RKO (cell line): Measurements from ENCODE around the gene MGAT4B.
A peak's percentile ranks its signal among the peaks of the same experiment; 100 is the strongest.
"Not testable (repeated sequence)": the region's sequence is repeated elsewhere in the genome, so short reads cannot be mapped to it uniquely, and the experiment has no call there.

Experiments
- DNase-seq: peaks from one replicate; pipeline ENCODE4 v3.0.0-alpha.2; 2016; ENCODE audit warnings: low spot score

The MGAT4B gene

DNA sequence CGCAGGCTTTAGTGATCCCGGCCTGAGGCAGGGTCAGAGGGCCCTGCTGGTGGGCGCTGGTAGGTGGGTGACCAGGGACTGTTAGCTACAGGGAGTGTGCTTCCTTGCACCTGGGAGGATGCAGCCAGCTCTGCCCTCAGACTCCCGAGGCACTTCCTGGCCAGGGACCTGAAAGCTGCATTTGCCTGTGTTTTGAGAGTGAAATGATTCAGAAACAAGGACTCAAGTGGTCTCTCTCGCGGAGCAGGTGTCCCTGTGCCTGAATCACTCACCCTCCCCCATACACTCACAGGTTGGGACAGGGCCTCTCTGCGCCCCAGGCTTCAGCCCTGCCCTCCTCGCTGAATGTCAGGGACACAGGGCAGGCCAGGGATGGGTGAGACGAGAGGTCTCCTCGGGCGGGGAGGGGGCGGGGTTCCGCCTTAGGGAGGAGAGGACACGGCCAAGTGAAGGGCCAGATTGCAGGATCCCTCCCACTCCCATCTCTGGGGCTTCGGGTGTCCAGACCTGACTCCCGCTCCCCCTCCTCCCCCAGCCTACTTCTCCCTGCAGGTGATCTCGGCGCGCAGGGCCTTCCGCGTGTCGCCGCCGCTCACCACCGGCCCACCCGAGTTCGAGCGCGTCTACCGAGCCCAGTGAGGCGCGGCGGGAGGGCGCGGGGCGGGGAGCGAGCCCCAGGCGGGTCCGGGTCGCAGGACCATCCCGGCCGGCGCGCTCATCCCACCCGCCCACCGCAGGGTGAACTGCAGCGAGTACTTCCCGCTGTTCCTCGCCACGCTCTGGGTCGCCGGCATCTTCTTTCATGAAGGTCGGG lies 11.4 kb downstream of the MGAT4B start:
- peak; percentile 36 for DNase-seq

DNA sequence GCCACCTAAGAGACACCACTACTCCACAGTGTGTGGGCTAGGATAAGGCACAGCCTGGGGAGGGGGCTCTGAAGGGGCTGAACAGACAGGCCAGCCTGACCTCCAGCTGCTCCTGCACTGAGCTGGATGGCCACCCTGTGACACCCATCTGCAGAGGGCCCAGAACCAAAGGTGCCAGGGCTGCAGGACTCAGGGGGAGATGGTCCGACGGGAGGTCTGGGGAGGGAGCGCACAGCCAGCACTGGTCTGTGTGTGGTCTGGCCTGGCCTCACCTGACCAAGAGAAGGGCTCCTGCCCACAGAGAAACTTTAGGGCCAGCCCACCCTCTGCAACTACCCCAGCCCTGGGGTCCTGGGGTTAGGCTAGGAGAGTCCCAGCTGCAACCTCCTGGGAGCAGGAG lies 12.1 kb downstream of the MGAT4B start:
- DNase-seq: no peak

DNA sequence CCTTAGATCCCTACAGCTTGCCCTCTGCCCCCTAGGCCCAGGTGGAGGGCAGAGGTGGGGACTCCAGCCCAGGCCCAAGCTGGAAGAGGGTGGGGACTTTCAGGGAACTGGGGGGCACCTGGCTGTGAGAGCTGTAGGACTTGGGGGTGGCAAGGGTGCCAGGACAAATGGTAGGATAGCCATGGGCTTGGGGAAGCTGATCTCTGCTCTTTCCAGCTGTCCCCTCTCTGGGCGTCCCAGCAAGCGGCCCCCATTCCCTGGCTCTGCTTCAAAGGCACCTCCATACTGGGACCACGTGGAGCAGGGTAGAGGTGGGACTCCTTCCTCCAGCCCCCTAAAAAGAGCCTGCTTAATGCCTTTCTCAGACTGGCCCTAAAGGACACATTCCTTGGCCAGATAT lies 12.5 kb downstream of the MGAT4B start:
- no peak for DNase-seq

DNA sequence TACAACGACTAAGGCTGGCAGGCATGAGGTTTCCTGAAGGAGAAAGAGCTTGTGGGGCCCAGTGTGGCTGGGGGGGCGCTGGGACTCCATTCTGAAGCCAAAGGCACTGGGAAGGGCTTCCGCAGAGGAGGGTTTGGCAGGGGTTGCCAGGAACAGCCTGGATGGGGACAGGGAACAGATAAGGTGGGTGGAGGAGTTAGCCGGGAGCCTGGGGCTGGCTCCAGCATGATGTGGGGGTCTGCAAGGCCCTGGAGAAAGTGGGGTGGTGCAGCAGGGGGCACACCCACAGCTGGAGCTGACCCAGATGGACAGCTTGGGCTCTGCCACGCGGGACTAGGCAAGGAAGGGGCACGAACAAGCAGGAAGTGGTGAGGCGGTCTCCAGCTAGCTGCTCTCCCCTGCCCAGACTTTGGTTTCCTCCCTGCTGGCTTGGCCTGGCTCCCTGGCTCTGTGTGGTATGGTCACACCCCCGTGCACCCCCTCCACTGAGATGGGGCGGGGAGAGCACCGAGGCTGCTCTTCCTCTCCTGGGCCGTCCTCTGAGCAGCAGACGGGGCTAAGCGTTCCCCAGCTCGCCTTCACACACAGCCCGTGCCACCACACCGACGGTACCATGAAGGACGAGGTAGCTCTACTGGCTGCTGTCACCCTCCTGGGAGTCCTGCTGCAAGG lies 13.1 kb downstream of the MGAT4B start, which contains the start of gene LTC4S:
Gene LTC4S, plus strand, starts transcription at position 519 of the 672 bp plus-strand sequence. Its CDS starts 95 bp downstream, at position 614.
- DNase-seq: no peak

DNA sequence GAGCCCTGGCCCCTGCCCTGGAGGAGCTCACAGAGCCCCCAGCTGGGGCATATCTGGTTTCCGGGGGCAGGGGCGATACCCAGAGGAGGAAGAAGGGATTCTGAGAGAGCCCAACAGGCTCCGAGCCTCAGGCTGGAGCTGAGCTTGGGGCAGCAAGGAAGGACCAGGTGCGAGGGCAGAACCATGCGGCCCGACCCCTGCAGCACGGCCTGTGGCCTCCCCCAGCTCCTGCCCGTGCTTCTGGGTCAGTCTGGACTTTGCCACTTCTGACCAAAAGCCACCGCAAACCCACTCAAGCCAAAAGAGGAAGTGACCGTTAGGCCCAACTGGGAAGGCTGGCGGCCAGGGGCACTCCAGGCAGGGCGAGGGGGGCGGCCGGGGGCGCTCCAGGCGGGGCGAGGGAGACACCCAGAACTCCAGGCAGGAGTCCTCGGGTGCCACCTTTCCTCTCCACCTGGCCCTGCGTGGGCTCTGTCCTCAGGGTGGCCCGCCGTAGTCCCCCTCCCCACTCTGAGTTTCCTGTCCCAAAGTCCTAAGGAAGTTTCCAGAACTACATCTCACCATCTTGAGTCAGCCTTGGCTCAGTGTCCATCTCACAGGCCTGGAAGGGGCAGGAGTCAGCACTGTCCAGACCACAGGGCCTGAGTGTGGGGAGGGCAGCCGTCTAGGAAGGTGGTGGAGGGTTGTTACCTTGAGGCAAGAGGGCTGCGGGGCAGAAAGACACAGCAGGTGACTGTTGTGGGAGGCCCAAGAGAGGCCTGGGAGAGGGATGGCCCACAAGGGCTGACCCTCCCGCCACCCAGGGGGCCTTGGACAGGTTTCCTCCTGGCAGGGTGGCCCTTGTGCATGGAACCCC lies 13.8 kb downstream of the MGAT4B start:
- DNase-seq: no peak

DNA sequence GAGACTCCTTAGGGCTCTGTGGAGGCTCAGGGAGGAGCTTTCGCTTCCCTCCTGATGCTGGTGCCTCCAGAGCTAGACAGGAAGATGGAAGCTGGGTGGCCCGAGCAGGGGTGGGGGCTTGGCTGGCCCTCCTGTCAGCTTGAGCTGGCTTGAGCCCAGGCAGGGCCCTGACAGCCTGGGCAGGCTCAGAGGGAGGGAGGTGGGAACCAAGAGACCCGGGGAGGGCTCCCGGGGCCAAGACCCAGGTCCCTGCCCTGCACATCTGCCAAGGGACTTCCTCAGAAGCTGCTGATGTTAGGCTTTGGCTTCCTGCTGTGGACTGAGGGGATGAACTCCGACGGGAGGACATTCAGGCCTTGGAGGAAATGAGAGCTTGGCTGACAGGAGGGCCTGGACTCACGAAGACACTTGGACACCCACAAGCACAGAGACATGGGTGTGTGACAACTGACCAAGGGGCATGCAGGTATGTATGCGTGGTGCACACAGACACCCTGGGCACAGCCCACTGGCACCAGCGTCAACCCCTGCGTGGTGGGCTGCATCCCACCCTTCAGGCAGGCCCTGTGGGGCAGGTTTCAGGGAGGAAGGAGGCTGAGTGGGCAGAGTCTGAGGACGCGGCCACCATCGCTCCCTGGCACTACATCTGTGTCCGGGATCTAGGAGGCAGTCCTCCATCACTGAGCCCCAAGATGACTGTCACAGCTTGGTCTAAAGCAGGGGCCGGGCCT lies 14.6 kb downstream of the MGAT4B start:
- DNase-seq: no peak

DNA sequence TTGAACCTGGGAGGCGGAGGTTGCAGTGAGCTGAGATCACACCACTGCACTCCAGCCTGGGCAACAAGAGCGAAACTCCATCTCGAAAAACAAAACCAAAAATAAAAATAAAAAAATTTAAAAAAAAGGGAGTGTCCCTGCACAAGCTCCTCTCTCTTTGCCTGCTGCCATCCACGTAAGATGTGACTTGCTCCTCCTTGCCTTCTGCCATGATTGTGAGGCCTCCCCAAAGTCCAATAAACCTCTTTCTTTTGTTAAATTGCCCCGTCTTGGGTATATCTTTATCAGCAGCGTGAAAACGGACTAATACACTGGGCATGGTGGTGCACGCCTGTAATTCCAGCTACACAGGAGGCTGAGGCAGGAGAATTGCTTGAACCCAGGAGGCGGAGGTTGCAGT lies 17.4 kb downstream of the MGAT4B start:
- not testable (repeated sequence) for DNase-seq

DNA sequence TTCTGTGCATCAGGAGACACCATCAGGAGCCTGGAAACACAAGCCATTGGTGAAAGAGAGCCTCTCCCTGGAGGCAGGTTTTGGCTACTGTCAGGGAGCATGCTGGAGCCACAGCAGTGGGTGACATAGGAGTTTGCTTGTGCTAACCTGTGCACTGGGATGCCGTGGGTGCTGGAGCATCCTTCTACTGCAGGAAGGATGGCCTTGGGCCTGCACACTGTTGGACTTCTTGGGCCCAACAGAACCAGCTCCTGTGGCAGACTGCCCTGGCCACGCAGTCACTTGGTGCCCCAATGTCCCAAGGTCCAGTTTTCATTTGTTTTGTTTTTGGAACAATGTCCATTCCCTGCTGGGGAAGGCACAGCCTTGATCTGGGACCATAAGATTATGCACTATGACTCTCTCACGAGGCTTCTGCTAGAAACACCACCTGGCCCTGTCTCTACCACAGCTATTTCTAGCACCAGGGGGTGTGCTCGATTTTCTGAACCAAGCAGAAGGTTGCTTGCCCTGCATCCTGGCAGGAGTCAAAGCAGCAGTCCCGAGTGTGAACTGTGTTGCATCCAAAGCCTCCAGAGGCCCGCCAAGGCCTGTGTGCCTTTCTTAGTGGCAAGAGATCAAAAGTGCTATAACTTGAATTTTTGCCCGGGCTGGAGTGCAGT lies 18.3 kb downstream of the MGAT4B start:
- DNase-seq: no peak

DNA sequence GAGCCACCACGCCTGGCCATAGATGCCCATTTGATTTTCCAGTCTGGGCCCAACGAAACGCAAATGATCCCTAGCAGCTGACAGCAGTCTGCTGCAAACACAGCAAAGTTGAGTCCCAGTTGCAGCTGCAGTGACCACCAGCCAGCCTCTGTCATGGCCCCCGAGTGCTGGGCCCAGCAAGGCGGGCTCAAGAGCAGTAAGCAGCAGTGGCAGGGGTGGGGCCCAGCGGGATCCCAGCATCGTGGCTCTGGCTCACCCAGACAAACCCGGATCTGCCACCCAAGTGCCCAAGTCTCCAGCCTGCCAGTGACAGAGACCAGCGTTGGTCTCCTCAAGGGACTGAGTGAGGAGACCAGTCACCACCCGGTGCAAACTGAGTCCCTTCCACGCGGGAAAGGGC lies 19.8 kb downstream of the MGAT4B start:
- no peak for DNase-seq

DNA sequence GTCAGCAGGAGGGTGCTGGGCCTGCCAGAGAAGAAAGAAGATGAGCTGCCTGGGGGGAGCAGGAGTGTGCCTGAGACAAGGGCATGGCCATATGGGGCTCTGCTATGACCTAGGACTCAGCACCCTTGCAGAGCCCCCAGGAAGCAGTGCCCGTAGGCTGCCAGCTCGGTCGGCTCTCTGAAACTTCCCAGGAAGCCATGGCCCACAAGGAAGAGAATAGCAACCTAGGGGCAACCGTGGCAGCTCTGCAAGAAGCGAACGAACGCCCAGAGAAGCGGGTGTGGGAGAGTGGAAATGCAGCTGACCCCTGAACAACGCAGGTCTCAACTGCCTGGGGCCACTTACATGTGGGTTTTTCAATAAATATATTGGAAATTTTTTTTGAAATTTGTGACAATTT lies 23.5 kb downstream of the MGAT4B start:
- DNase-seq: no peak

DNA sequence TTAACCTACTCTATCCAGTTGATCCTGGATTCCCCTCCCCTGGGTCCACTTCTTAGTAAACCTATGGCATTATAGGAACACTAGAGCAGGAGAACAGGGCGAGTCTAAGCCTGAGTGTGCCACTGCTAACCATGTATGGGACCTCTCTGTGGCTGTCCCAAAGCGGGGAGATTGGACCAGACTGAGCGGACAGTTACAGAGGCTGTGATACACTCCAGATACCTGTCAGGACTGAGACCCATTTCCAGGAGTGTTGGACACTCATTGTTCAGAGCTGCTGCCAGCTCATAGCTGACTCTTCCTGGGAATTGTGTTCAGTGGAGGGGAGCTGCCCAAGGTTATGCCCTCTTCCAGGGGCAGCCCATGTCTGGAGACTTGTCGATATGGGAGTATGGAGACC lies 24.8 kb downstream of the MGAT4B start:
- DNase-seq: no peak

DNA sequence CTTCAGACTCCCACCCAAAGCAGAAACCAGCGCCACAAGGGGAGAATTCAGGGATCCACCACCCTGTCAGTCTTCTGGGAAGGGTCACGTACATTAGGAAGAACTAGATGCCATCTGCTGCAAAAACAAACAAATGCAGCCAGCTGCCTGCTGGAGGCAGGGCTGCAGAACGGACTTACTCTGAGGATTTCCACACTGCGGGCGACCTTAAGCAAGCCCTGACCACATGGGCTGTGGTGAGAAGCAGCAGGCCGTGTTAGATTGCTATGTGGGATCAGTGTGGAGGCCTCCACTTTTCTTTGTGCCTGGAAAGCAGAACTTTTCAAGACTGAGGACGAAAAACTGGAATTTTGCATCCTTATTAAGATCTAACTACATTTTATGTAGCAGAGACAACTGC lies 26.3 kb downstream of the MGAT4B start:
- no peak for DNase-seq

DNA sequence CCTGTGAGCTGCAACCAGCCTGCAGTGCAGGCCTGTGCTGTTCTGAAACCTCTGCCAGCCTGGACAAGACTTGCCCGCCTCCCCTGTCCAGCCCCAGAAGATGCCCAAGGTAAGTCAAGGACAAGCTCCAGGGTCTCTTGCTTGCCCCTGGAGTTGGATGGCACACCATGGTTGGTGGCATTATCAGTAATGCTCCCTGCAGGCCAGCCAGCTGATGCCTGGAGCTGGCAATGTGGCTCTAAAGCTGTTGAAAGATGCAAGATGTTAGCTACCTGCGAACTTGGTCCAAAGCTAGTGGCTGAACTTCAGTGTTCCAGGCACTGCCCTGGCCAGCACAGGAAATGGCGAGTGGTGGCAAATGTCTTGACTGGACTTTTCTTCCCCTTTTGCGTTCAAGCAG lies 26.8 kb downstream of the MGAT4B start:
- DNase-seq: no peak

DNA sequence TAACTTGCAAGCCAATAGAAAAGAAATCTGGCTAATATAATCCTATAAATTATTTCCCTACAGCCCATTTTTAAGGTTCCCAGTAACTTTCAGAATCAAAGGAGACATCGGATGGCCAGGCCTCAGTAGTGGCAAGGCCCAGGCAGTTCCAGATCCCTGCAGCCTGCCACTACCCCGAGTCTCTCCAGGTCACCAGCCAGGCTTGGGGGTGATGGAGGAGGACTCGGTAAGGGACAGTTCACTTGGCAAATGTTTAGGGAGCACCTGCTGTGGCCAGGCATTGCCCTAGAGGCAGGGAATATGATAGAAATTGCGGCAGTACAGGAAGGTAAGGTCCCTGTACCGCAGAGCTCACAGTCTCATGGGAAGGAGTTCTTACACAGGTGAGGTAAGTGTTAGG lies 28.1 kb downstream of the MGAT4B start:
- no peak for DNase-seq

DNA sequence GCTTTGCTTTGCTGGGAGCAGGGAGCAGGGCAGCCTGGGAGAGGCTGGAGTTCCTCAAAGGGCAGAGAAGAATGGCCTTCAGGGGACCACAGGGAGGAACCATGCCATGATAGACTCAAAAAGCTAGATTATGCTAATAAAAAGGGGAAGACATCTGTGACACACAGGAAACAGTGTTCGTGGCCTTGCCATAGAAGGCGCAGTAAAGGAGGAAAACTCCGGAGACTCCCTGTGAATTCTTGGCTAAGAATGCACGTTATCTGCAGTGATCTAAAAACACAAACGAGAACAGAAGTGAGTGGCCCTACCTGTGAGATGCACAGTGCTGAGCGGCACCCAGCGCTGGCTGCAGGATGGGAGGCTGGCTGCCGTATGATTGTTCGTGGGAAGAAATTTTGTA lies 28.8 kb downstream of the MGAT4B start:
- no peak for DNase-seq

DNA sequence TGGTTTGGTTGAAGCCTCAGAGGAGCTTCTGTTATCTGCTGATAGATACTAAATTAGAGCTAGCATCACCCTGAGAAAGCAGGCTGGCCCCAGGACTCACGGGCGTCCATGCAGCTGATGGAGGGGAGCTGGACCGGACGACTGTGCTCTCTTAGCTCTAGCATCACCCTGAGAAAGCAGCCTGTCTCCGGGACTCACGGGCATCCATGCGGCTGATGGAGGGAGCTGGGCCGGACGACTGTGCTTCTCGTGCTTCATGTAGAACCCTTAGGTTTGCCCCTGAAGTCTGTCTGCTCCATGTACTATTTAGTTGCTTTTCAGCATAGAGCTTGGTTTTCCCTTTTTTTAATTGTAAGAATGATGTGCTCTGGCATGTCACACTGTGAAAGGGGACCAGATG lies 29.2 kb downstream of the MGAT4B start:
- no peak for DNase-seq

DNA sequence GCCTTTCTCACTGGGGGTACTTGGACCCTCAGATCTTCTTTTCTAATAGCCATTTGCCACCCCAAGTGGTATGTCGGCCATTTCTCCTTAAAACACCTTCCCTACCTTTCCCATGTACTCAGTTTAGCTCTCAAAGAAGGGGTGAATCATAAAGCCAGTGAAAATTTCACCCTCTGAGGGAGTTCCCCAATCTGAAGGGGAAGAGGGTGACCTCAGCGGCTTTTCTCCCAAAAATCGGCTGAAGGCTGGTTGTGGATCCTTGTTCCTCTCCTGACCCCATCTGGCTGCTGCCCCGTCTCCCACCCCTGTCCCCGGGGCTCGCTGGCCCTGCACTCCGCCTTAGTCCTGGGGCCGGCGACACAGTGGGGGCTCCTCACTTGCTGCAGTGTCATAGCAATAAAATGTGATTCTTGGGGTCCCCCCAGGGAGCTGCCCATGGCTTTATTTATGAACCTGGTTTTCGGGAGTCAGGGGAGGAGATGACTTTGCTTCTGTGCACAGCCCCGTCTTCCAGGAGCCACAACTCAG lies 30.2 kb downstream of the MGAT4B start:
- DNase-seq: no peak

DNA sequence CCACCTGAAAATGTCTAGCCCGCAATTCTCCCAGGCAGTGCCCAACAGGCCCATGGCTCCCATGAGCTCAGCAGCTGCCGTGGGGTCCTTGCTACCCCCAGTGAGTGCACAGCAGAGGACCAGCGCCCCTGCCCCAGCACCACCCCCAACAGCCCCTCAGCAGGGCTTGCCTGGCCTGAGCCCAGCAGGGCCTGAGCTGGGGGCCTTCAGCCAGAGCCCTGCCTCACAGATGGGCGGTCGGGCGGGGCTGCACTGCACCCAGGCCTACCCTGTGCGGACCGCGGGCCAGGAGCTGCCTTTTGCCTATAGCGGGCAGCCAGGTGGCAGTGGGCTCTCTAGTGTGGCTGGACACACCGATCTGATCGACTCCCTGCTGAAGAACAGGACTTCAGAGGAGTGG lies 32.2 kb downstream of the MGAT4B start:
- DNase-seq: no peak

DNA sequence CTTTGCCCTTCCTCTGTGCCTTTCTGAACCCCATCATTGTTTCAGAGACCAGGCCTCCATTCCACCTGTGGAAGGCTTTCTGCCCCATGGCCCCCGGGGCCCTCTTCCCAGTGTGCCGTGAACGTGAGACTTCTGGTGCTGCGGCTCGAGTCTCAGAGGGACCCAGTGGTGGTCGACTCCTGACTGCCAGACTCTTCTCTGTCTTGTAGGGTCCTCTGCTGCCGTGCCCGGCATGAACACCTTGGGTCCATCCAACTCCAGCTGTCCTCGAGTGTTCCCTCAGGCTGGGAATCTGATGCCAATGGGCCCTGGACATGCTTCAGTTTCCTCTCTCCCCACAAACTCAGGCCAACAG lies 33.0 kb downstream of the MGAT4B start:
- DNase-seq: no peak

DNA sequence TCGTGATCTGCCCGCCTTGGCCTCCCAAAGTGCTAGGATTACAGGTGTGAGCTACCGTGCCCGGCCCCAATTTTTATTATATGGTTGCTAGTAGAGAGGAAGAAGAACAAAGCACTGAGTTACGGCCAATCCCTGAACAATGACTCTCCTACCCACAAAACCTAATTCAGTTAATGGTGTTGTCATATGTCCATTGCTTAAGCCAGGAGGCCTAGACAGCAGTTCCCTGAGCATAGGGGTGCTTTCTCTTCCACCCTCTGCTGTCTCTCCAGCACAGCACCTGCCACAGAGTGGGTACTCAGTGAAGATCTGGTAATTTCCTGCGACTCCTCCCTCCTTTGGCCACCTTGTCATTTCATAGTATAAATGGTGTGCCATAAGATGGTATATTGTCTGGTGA lies 34.3 kb downstream of the MGAT4B start:
- no peak for DNase-seq

DNA sequence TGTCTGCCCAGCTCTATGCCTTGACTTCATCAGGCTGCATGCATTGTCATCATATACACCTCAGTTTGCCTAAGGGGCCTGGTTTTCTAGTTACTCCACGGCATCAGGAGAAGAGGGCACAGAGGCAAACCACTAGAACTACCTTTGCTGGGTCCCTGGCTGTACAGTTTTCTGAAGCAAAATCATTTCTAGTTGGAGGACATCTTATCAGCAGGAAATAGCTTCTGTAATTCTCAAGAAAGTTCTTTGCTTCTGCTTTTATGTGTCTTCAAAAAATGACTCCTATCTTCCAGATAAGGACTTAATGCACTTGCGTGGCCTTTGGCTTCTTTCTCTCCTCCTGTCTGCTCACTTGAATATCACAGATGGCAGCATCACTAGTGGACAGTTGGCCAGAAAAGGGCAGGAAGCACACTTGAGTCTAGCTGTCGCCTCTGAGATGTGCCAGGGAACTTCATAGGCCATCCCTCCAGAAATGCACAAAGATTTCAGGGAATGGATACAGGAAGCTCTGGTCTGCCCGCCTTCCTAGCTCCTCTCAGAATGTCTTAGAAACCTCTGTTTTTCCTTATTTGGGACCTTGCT lies 35.3 kb downstream of the MGAT4B start:
- DNase-seq: no peak
